Adrenal gland (tissue), 5 donors: ENCODE measurements around the gene SRGAP3.

Experiments
- POLR2A ChIP-seq, 2 donors: fragments of 450-650 bp; IDR thresholded peaks; one replicate each; pipeline ENCODE4 v1.6.1; 2017; ENCODE audit warnings: antibody characterized with exemption in 2 of 2, mild to moderate bottlenecking in 2 of 2, moderate library complexity in 1 of 2
- TF ChIP-seq, protein P1 (sequence below), 6 experiments: fragments of 450-650 bp in 4 of 6; fragments of 200-600 bp in 2 of 6; sonication (generic) in 1 of 6; IDR thresholded peaks; 1 replicate in 5 of 6; 2 replicates in 1 of 6; pipeline versions ENCODE4 v1.5.1 to v1.8.0; 2016 to 2021; ENCODE audit warnings: antibody characterized with exemption in 6 of 6, mild to moderate bottlenecking in 2 of 6, moderate library complexity in 1 of 6
- donor health status: DM: no; HTN: no; CAD: no.

DNA sequence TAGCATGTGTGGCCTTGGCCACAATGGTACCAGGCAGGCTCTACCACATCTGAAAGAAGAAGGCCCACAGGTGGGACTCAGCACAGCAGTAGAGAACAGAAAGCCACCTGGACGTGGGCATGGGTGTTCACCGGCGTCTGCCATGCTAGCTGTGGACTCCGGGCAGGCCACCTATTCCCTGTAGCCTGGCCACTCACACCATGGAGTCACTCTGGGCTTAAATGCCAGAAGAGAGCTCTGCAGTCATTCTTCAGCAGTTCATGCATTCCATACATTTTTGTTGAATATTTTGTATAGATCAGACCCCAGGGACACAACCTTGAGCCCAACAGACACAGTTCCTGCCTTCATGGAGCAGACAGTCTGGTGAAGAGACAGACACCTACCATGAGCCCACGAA lies 138.6 kb downstream of the SRGAP3 start:
- TF ChIP-seq, protein P1, sequence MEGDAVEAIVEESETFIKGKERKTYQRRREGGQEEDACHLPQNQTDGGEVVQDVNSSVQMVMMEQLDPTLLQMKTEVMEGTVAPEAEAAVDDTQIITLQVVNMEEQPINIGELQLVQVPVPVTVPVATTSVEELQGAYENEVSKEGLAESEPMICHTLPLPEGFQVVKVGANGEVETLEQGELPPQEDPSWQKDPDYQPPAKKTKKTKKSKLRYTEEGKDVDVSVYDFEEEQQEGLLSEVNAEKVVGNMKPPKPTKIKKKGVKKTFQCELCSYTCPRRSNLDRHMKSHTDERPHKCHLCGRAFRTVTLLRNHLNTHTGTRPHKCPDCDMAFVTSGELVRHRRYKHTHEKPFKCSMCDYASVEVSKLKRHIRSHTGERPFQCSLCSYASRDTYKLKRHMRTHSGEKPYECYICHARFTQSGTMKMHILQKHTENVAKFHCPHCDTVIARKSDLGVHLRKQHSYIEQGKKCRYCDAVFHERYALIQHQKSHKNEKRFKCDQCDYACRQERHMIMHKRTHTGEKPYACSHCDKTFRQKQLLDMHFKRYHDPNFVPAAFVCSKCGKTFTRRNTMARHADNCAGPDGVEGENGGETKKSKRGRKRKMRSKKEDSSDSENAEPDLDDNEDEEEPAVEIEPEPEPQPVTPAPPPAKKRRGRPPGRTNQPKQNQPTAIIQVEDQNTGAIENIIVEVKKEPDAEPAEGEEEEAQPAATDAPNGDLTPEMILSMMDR (IDR thresholded peaks at IDR 0.05), result no peak
- TF ChIP-seq POLR2A (IDR thresholded peaks at IDR 0.05), result no peak
